Measurements from ENCODE around the gene NDUFA12. TPM values are rescaled to one million over a fixed set of nuclear protein-coding genes. Genes with fewer than 3 reads are reported as not detected.

NDUFA12 gene
- polyA plus RNA-seq (2011; rRNA removed): 179 and 188 TPM in 2 replicates
- polyA minus RNA-seq (2011; rRNA and poly(A)+ RNA removed): 67.0 and 91.1 TPM in 2 replicates

GRCh38 chr12:95003213-95003920 is at the start of gene NDUFA12:
Gene NDUFA12, minus strand, starts transcription at chr12:95003697. Its CDS starts 17 bp downstream, at chr12:95003680.
- peaks cover 6% of the 10 kb centered on the region for H3K9me3 ChIP-seq (ENCODE audit: control insufficient read depth, insufficient read depth, low read length)
- H3K27me3 ChIP-seq (ENCODE audit: control insufficient read depth, insufficient read depth, low read length): no peaks in the 10 kb centered on the region
- H3K4me3 ChIP-seq (ENCODE audit: low read depth, low read length): peak within 1 kb of the TSS; percentile 90
- TF ChIP-seq CTCF (IDR thresholded peaks at IDR 0.05; ENCODE audit: low read depth, low read length): no peak
- H3K27ac ChIP-seq (ENCODE audit: low read depth, low read length): peak within 1 kb of the TSS; percentile 39
- POLR2A ChIA-PET: interaction anchor here (0.5 to 1.7 kb wide), 9 partner anchors 9 to 1491 kb away, joined by 3 to 9 read pairs (median 7); no protein-coding TSS in a partner anchor
- DNase-seq (ENCODE audit: low read depth, low spot score): peak; percentile 92
- CTCF ChIA-PET: interaction anchor here (1.2 kb wide), 1 partner anchor 70 kb away, joined by 7 read pairs; the partner anchor contains the start of gene NR2C1

- Histone ChIP-seq H3K4me3 (ENCODE audit: low read depth, low read length) (no peak overlapping the region), H3K9me3 (ENCODE audit: control insufficient read depth, insufficient read depth, low read length) (no peaks in the 10 kb centered on the region), H3K27ac (ENCODE audit: low read depth, low read length) (no peak overlapping the region), H3K27me3 (ENCODE audit: control insufficient read depth, insufficient read depth, low read length) (no peaks in the 10 kb centered on the region)
- CTCF ChIA-PET: interaction anchor here (0.6 kb wide), 1 partner anchor 165 kb away, joined by 8 read pairs; no protein-coding TSS in a partner anchor
- no peak for TF ChIP-seq CTCF (IDR thresholded peaks at IDR 0.05; ENCODE audit: low read depth, low read length)
- DNase-seq (ENCODE audit: low read depth, low spot score): no peak
- POLR2A ChIA-PET: no interaction called here
Measured at GRCh38 chr12:95051241-95051640, 47.7 kb upstream of the NDUFA12 start.

- H3K4me3 ChIP-seq (ENCODE audit: low read depth, low read length): no peak overlapping the region
- no peaks in the 10 kb centered on the region for H3K27me3 ChIP-seq (ENCODE audit: control insufficient read depth, insufficient read depth, low read length)
- POLR2A ChIA-PET: interaction anchor here (0.6 kb wide), 1 partner anchor 423 kb away, joined by 5 read pairs; no protein-coding TSS in a partner anchor
- no peak for TF ChIP-seq CTCF (IDR thresholded peaks at IDR 0.05; ENCODE audit: low read depth, low read length)
- CTCF ChIA-PET: no interaction called here
- no peaks in the 10 kb centered on the region for H3K9me3 ChIP-seq (ENCODE audit: control insufficient read depth, insufficient read depth, low read length)
- DNase-seq (ENCODE audit: low read depth, low spot score): no peak
- H3K27ac ChIP-seq (ENCODE audit: low read depth, low read length): no peak overlapping the region
Measured at GRCh38 chr12:95037906-95038305, 34.4 kb upstream of the NDUFA12 start.

GRCh38 chr12:95034750-95035149 is 31.3 kb upstream of the NDUFA12 start:
- DNase-seq (ENCODE audit: low read depth, low spot score): no peak
- POLR2A ChIA-PET: no interaction called here
- Histone ChIP-seq H3K27ac (ENCODE audit: low read depth, low read length) (no peak overlapping the region), H3K9me3 (ENCODE audit: control insufficient read depth, insufficient read depth, low read length) (no peaks in the 10 kb centered on the region), H3K4me3 (ENCODE audit: low read depth, low read length) (no peak overlapping the region), H3K27me3 (ENCODE audit: control insufficient read depth, insufficient read depth, low read length) (no peaks in the 10 kb centered on the region)
- CTCF ChIA-PET: no interaction called here
- TF ChIP-seq CTCF (IDR thresholded peaks at IDR 0.05; ENCODE audit: low read depth, low read length): no peak

GRCh38 chr12:95022477-95022876 is 19.0 kb upstream of the NDUFA12 start:
- TF ChIP-seq CTCF (IDR thresholded peaks at IDR 0.05; ENCODE audit: low read depth, low read length): no peak
- POLR2A ChIA-PET: no interaction called here

More at GRCh38 chr12:95022477-95022876, 19.0 kb upstream of the NDUFA12 start:
- no peaks in the 10 kb centered on the region for H3K27me3 ChIP-seq (ENCODE audit: control insufficient read depth, insufficient read depth, low read length)
- H3K4me3 ChIP-seq (ENCODE audit: low read depth, low read length): no peak overlapping the region
- CTCF ChIA-PET: no interaction called here
- no peak overlapping the region for H3K27ac ChIP-seq (ENCODE audit: low read depth, low read length)
- no peak for DNase-seq (ENCODE audit: low read depth, low spot score)
- H3K9me3 ChIP-seq (ENCODE audit: control insufficient read depth, insufficient read depth, low read length): no peaks in the 10 kb centered on the region

All from AG04450 (cell line).